SK-N-SH treated with all-trans-retinoic acid at 6 μM for 48 hours (cell line): Measurements from ENCODE around the gene RGS10.

Source experiments
- ATAC-seq: fragments of 200-7000 bp; cut with Tn5 transposase; 3 replicates; pipeline ENCODE4 v1.9.1; 2020; ENCODE audit warnings: mild to moderate bottlenecking, moderate library complexity
- ARNTL ChIP-seq: fragments of 450-650 bp; formaldehyde crosslinking; IDR thresholded peaks from 2 replicates; pipeline ENCODE4 v1.5.0; 2020; ENCODE audit warnings: low read depth, mild to moderate bottlenecking, moderate library complexity, borderline replicate concordance
- BACH2 ChIP-seq: fragments of 250-450 bp; sonication (Bioruptor Pico); IDR thresholded peaks from 2 replicates; pipeline ENCODE4 v1.9.0; 2021; ENCODE audit warnings: mild to moderate bottlenecking, borderline replicate concordance
- GLIS3 ChIP-seq: fragments of 250-450 bp; sonication (Bioruptor Pico); IDR thresholded peaks from 2 replicates; pipeline ENCODE4 v1.5.0; 2020; ENCODE audit warnings: mild to moderate bottlenecking, moderate library complexity
- ISL1 ChIP-seq: fragments of 250-450 bp; sonication (Bioruptor Pico); IDR thresholded peaks from 2 replicates; pipeline ENCODE4 v2.1.2; 2022; ENCODE audit warnings: mild to moderate bottlenecking, moderate library complexity
- OSR1 ChIP-seq: fragments of 250-450 bp; sonication (Bioruptor Pico); IDR thresholded peaks from 2 replicates; pipeline ENCODE4 v1.8.0; 2022; ENCODE audit warnings: moderate library complexity, mild to moderate bottlenecking, inconsistent platforms
- PPARA ChIP-seq: fragments of 250-450 bp; sonication (Bioruptor Pico); IDR thresholded peaks from 2 replicates; pipeline ENCODE4 v1.5.0; 2020; ENCODE audit warnings: mild to moderate bottlenecking, borderline replicate concordance
- RARB ChIP-seq: fragments of 250-450 bp; sonication (Bioruptor Pico); IDR thresholded peaks from 2 replicates; pipeline ENCODE4 v1.8.0; 2021; ENCODE audit warnings: mild to moderate bottlenecking, moderate library complexity
- SNAI2 ChIP-seq: fragments of 250-450 bp; sonication (Bioruptor Pico); IDR thresholded peaks from 2 replicates; pipeline ENCODE4 v1.5.0; 2020; ENCODE audit warnings: mild to moderate bottlenecking, moderate library complexity
- TCF4 ChIP-seq: fragments of 250-450 bp; sonication (Bioruptor Pico); IDR thresholded peaks from 2 replicates; pipeline ENCODE4 v1.8.0; 2021; ENCODE audit warnings: mild to moderate bottlenecking, moderate library complexity, borderline replicate concordance
- TOX ChIP-seq: fragments of 250-450 bp; sonication (Bioruptor Pico); IDR thresholded peaks from 2 replicates; pipeline ENCODE4 v1.8.0; 2021; ENCODE audit warnings: mild to moderate bottlenecking, moderate library complexity, borderline replicate concordance
- ZC3H10 ChIP-seq: fragments of 250-450 bp; sonication (Bioruptor Pico); IDR thresholded peaks from 2 replicates; pipeline ENCODE4 v1.5.1; 2021; ENCODE audit warnings: mild to moderate bottlenecking, moderate library complexity
- ZFP3 ChIP-seq: fragments of 250-450 bp; sonication (Bioruptor Pico); IDR thresholded peaks from 2 replicates; pipeline ENCODE4 v1.5.0; 2020; ENCODE audit warnings: mild to moderate bottlenecking, moderate library complexity
- ZFP30 ChIP-seq: fragments of 450-650 bp; formaldehyde crosslinking; IDR thresholded peaks from 2 replicates; pipeline ENCODE4 v1.5.0; 2022; ENCODE audit warnings: mild to moderate bottlenecking, moderate library complexity
- ZNF70 ChIP-seq: fragments of 450-650 bp; formaldehyde crosslinking; IDR thresholded peaks from 2 replicates; pipeline ENCODE4 v1.5.0; 2020; ENCODE audit warnings: mild to moderate bottlenecking, moderate library complexity
- TF ChIP-seq, protein P1 (sequence below): fragments of 250-450 bp; sonication (Bioruptor Pico); IDR thresholded peaks from 2 replicates; pipeline ENCODE4 v1.5.1; 2020; ENCODE audit warnings: low read depth, mild to moderate bottlenecking, moderate library complexity
- TF ChIP-seq, protein P2 (sequence below): fragments of 250-450 bp; sonication (Bioruptor Pico); IDR thresholded peaks from 2 replicates; pipeline ENCODE4 v1.5.0; 2020; ENCODE audit warnings: mild to moderate bottlenecking, moderate library complexity
- TF ChIP-seq, protein P3 (sequence below): fragments of 250-450 bp; sonication (Bioruptor Pico); IDR thresholded peaks from 2 replicates; pipeline ENCODE4 v1.5.1; 2021; ENCODE audit warnings: mild to moderate bottlenecking, moderate library complexity

The RGS10 gene

DNA sequence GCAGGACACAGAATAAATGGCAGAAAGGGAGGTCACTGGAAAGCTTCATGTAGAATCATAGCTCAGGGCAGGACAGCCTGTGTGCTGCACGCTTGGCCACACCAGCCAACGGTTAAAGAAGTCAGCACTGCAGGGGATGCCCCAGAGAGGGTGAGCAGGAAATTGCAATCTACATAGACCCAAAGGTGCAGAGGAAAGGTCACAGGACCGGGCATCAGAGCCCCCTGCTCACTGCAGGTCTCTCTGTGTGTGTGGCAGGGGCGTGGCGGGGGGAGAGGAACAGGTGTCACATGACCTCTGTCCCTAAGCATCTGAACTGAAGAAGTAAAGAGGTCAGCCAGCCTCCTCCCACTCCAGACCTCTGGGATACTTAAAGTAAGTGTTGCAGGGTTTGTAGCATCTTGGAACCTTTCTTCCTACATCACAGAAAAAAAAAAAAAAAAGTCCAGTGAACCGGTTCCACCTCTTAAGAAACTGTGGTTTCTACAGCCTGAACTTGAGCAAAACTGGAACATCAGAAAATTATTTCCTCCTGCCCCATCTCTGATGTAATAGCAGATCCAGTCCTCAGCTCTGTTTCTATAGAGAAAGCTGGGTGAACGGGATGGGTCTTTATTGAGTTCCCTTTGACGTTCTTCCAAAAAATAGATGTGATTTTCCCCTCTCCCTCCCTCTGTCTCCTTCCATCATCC is 64.3 kb downstream of the RGS10 start:
- ATAC-seq, result no peak
- TF ChIP-seq ISL1 (CRISPR knock-in tag) (no peak), RARB (CRISPR knock-in tag) (no peak), GLIS3 (CRISPR knock-in tag) (no peak), TCF4 (CRISPR knock-in tag) (no peak), OSR1 (CRISPR knock-in tag) (no peak)
- TF ChIP-seq, protein P1, sequence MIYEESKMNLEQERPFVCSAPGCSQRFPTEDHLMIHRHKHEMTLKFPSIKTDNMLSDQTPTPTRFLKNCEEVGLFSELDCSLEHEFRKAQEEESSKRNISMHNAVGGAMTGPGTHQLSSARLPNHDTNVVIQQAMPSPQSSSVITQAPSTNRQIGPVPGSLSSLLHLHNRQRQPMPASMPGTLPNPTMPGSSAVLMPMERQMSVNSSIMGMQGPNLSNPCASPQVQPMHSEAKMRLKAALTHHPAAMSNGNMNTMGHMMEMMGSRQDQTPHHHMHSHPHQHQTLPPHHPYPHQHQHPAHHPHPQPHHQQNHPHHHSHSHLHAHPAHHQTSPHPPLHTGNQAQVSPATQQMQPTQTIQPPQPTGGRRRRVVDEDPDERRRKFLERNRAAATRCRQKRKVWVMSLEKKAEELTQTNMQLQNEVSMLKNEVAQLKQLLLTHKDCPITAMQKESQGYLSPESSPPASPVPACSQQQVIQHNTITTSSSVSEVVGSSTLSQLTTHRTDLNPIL (CRISPR knock-in tag), result no peak

DNA sequence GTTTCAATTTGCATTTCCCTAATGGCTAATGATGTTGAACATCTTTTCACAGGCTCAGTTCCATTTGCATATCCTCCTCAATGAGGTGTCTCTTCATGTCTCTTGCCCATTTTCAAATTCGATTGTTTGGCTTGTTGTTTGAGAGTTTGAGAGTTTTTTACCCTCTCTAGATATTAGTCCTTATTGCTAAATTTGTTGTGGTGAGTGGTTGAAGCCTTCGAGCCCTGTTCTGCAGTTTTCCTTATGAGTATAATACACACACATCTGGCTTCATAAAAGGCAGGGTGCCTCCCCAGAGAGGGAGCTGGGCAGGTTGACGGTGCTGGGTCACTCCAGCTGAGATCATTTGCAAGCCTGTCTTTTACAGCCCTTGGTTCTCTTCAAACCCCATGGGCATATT is 65.1 kb downstream of the RGS10 start:
- no peak for ATAC-seq
- no peak for TF ChIP-seq SNAI2 (CRISPR knock-in tag)
- no peak for TF ChIP-seq TCF4 (CRISPR knock-in tag)
- TF ChIP-seq ISL1 (CRISPR knock-in tag), result no peak
- TF ChIP-seq OSR1 (CRISPR knock-in tag), result no peak
- no peak for TF ChIP-seq ARNTL
- TF ChIP-seq ZNF70 (CRISPR knock-in tag), result no peak
- TF ChIP-seq, protein P2, sequence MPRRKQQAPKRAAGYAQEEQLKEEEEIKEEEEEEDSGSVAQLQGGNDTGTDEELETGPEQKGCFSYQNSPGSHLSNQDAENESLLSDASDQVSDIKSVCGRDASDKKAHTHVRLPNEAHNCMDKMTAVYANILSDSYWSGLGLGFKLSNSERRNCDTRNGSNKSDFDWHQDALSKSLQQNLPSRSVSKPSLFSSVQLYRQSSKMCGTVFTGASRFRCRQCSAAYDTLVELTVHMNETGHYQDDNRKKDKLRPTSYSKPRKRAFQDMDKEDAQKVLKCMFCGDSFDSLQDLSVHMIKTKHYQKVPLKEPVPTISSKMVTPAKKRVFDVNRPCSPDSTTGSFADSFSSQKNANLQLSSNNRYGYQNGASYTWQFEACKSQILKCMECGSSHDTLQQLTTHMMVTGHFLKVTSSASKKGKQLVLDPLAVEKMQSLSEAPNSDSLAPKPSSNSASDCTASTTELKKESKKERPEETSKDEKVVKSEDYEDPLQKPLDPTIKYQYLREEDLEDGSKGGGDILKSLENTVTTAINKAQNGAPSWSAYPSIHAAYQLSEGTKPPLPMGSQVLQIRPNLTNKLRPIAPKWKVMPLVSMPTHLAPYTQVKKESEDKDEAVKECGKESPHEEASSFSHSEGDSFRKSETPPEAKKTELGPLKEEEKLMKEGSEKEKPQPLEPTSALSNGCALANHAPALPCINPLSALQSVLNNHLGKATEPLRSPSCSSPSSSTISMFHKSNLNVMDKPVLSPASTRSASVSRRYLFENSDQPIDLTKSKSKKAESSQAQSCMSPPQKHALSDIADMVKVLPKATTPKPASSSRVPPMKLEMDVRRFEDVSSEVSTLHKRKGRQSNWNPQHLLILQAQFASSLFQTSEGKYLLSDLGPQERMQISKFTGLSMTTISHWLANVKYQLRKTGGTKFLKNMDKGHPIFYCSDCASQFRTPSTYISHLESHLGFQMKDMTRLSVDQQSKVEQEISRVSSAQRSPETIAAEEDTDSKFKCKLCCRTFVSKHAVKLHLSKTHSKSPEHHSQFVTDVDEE (CRISPR knock-in tag), result no peak
- TF ChIP-seq BACH2 (CRISPR knock-in tag), result no peak
- no peak for TF ChIP-seq ZC3H10 (CRISPR knock-in tag)

DNA sequence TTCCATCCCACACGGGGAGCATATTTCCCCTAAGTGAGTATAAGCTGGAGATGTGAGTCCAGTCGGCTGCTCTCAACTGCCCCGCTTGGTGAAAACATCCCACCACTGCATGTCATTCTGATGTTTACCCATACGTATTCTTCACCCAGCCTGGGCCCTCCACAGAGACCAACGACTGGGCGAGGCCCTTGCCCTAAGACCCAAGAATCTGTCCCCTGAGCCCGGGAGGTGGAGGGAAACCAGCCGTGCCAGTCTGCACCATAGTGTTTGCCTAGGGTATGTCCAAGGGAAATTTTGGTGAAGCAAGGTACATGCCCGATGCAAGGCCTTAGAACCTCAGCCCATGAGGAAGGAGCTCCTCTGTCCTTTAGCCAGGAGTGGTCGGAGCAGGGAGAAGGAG is 67.9 kb downstream of the RGS10 start:
- TF ChIP-seq, protein P3, sequence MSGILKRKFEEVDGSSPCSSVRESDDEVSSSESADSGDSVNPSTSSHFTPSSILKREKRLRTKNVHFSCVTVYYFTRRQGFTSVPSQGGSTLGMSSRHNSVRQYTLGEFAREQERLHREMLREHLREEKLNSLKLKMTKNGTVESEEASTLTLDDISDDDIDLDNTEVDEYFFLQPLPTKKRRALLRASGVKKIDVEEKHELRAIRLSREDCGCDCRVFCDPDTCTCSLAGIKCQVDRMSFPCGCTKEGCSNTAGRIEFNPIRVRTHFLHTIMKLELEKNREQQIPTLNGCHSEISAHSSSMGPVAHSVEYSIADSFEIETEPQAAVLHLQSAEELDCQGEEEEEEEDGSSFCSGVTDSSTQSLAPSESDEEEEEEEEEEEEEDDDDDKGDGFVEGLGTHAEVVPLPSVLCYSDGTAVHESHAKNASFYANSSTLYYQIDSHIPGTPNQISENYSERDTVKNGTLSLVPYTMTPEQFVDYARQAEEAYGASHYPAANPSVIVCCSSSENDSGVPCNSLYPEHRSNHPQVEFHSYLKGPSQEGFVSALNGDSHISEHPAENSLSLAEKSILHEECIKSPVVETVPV (CRISPR knock-in tag), result no peak
- no peak for ATAC-seq

DNA sequence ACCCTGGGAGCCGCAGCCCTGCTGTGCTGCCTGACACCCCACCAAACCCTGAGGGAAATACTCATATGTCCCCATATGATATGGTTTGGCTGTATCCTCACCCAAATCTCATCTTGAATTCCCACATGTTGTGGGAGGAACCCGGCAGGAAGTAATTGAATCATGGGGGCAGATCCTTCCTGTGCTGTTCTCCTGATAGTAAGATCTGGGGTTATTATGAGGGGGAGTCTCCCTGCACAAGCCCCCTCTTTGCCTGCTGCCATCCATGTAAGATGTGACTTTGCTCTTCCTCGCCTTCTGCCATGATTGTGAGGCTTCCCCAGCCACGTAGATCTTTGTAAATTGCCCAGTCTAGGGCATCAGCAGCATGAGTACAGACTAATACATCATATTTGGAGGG is 68.7 kb downstream of the RGS10 start:
- ATAC-seq, result no peak
- TF ChIP-seq ISL1 (CRISPR knock-in tag), result no peak
- TF ChIP-seq, protein P1 (CRISPR knock-in tag), result no peak

DNA sequence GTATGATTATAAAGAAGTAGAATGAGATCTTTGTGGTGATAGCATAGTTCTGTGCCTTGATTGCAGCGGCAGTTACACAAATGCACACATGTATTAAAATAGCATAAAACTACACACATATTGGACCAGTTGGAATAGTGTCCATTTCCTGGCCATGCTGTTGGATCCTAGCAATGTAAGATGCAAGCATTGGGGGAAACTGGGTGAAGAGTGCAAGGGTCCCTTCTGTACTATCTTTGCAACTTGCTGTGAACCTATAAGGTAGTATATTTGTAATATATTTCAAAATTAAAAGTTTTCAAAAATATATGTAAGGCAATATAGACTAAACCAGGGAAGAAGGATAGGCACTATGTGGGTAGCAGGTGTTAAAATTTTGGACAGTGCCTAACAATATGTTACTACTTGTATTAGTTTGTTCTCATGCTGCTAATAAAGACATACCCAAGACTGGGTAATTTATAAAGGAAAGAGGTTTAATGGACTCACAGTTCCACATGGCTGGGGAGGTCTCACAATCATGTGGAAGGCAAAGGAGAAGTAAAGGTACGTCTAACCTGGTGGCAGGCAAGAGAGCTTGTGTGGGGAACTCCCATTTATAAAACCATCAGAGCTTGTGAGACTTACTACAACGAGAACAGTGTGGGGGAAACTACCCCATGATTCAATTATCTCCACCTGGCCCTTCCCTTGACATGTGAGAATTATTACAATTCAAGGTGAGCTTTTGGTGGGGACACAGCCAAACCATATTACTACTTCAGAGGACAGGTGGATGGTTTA is 71.4 kb downstream of the RGS10 start:
- ATAC-seq, result no peak
- TF ChIP-seq PPARA (CRISPR knock-in tag) (no peak), ARNTL (no peak), GLIS3 (CRISPR knock-in tag) (no peak), ZFP30 (CRISPR knock-in tag) (no peak), TOX (CRISPR knock-in tag) (no peak), ZFP3 (CRISPR knock-in tag) (no peak), ISL1 (CRISPR knock-in tag) (no peak), TCF4 (CRISPR knock-in tag) (no peak)
- TF ChIP-seq, protein P2 (CRISPR knock-in tag), result no peak
